ENCODE data around the gene C17orf113. TPM values are rescaled to one million over a fixed set of nuclear protein-coding genes. Genes with fewer than 3 reads are reported as not detected.

C17orf113 gene
- total RNA-seq, 2 donors from 2014 or later = 0.84 to 1.2 TPM

DNA sequence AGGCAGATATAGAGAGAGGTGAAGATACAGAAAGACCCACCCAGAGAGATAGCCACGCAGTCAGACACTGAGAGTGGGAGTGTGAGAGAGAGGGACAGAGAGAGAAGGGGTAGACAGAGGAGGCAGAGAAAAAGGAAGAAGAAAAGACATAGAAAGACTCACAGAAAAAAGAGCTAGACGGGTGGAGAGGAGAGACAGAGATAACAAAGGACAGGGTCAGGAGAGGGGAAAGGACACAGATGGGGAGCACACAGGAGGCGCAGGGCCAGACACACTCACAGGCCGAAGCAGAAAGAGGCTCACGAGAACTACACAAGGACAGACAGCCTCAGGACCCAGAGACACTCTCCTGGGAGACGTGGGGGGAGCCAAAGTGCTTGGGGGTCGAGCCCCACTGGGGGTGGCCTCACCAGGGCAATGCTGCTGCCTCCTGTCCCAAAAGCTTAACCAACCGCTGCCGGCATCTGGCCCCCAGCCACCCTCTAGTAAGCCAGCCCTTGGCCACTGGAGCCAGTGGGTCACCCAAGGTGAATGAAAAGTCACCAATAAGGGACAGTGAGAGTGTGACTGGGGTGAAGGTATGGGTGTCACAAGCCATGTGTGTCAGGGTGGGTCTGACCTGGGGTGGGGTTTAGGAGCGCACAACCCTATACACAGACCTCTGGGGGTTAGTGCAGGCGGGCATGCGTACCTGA, 44.1 kb upstream of the C17orf113 start:
- peaks cover 18% of the 10 kb centered on the region for H3K27me3 ChIP-seq

DNA sequence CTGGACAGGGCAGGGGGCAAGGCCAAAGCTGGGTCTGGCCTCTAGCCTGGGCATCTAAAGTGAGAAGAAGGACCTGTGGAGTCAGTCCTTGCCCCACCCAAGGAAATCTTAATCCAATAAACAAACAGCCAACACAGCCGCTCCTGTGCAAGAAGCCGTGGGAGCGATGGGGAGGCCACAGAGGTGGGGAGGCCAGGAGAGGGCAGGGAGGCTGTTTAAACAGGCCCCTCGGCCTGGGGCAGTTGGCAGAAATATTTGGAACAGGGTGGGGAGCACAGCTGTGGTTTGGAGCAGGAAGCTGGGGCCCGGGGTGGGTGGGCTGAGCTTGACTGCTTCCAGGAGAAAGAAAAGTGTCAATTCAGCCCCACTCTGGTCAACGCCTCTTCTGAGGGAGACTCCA, 42.5 kb upstream of the C17orf113 start:
- Histone ChIP-seq H3K27ac (no peak overlapping the region), H3K9me3 (no peaks in the 10 kb centered on the region), H3K9ac (ENCODE audit: low read depth in 2 of 2, low read length in 2 of 2) (no peak overlapping the region), H3K4me3 (no peak overlapping the region), H3K27me3 (peaks cover 13% of the 10 kb centered on the region), H3K4me1 (no peaks in the 10 kb centered on the region), H3K36me3 (no peaks in the 10 kb centered on the region)
- no peak for DNase-seq
- TF ChIP-seq, protein P1, sequence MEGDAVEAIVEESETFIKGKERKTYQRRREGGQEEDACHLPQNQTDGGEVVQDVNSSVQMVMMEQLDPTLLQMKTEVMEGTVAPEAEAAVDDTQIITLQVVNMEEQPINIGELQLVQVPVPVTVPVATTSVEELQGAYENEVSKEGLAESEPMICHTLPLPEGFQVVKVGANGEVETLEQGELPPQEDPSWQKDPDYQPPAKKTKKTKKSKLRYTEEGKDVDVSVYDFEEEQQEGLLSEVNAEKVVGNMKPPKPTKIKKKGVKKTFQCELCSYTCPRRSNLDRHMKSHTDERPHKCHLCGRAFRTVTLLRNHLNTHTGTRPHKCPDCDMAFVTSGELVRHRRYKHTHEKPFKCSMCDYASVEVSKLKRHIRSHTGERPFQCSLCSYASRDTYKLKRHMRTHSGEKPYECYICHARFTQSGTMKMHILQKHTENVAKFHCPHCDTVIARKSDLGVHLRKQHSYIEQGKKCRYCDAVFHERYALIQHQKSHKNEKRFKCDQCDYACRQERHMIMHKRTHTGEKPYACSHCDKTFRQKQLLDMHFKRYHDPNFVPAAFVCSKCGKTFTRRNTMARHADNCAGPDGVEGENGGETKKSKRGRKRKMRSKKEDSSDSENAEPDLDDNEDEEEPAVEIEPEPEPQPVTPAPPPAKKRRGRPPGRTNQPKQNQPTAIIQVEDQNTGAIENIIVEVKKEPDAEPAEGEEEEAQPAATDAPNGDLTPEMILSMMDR (IDR thresholded peaks at IDR 0.05) = no peak
- intact Hi-C loops (cut with DNase I) = no loop called here

More for the DNA sequence above, 44.1 kb upstream of the C17orf113 start:
- no peaks in the 10 kb centered on the region for H3K36me3 ChIP-seq
- H3K4me1 ChIP-seq = no peaks in the 10 kb centered on the region
- intact Hi-C loops (cut with DNase I) = no loop called here
- H3K4me3 ChIP-seq = no peak overlapping the region
- no peak for DNase-seq
- H3K9me3 ChIP-seq = no peaks in the 10 kb centered on the region
- TF ChIP-seq, protein P1 (IDR thresholded peaks at IDR 0.05) = no peak
- no peak overlapping the region for H3K27ac ChIP-seq
- H3K9ac ChIP-seq (ENCODE audit: low read depth in 2 of 2, low read length in 2 of 2) = no peak overlapping the region

DNA sequence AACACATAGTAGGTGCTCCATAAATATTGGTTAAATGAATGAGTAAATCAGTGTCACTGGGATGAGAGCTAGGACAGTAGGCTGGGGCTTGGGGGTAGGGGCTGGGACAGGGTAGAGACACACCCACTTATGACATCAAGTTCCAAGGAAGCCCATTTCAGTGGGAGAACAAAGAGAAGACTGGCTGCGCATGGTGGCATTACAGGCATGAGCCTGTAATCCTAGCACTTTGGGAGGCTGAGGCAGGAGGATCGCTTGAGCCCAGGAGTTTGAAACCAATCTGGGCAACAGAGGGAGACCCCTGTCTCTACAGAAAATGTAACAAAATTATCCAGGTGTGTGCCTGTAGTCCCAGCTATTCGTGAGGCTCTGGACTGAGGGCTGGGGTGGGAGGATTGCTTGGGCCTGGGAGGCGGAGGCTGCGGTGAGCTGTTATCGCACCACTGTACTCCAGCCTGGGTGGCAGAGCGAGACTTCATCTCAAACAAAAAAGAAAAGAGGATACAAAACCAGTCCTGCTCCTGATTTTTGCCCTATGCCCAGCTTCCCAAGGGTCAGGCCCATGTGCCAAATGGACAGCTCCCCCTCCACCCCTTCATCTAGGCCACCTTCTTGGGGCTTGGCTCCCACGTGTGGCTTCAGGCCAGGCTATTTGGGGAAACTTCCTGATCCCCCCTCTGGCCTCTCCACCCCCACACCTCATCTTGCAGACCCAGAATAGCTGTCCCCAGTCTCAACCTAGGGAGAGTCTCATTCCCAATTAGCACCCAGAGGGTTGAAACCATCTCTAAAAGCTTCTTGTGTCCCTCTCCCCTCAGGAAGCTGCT, 40.8 kb upstream of the C17orf113 start:
- no peak overlapping the region for H3K27ac ChIP-seq
- no peaks in the 10 kb centered on the region for H3K36me3 ChIP-seq
- no peaks in the 10 kb centered on the region for H3K4me1 ChIP-seq
- H3K27me3 ChIP-seq = peaks cover 3% of the 10 kb centered on the region
- no peaks in the 10 kb centered on the region for H3K9me3 ChIP-seq
- DNase-seq = no peak
- intact Hi-C loops (cut with DNase I) = no loop called here
- H3K4me3 ChIP-seq = no peak overlapping the region
- TF ChIP-seq, protein P1 (IDR thresholded peaks at IDR 0.05) = no peak
- H3K9ac ChIP-seq (ENCODE audit: low read depth in 2 of 2, low read length in 2 of 2) = no peak overlapping the region

DNA sequence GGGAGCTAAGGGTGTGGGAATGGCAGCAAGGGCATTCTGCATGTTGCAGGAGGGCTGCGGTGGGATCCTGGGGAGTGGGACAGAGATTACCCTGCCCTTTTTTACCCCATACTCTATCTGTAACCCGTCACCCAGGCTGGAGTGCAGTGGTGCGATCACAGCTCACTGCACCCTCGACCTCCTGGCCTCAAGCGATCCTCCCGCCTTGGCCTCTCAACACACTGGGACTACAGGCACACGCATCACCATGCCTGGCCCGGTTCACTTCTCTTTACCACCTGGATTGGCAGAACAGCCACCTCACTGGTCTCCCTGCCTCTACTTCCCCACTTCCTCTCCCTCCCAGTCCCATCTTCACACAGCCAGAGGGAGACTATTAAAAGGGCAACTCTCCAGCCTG, 38.3 kb upstream of the C17orf113 start:
- no peak for DNase-seq

More for the DNA sequence above, 38.3 kb upstream of the C17orf113 start:
- no peak overlapping the region for H3K4me3 ChIP-seq
- TF ChIP-seq, protein P1 (IDR thresholded peaks at IDR 0.05) = no peak
- no peak overlapping the region for H3K9ac ChIP-seq (ENCODE audit: low read depth in 2 of 2, low read length in 2 of 2)
- no peaks in the 10 kb centered on the region for H3K4me1 ChIP-seq
- no peaks in the 10 kb centered on the region for H3K36me3 ChIP-seq
- intact Hi-C loops (cut with DNase I) = no loop called here
- H3K9me3 ChIP-seq = no peaks in the 10 kb centered on the region
- H3K27ac ChIP-seq = no peak overlapping the region
- no peaks in the 10 kb centered on the region for H3K27me3 ChIP-seq

All from colonic mucosa (tissue), 4 donors.